K562 treated with DMSO at 1 percent for 4 hours (cell line): ENCODE data around the gene KLF2. TPM values are rescaled to one million over a fixed set of nuclear protein-coding genes. Genes with fewer than 3 reads are reported as not detected.

Experiments
- total RNA-seq: library from RNA; unstranded; fragments of 300-600 nt; gene quantifications from 2 replicates; pipeline ENCODE4 v1.2.3, GENCODE V29; 2022; ENCODE audit not compliant: insufficient read depth

The KLF2 gene
- total RNA-seq = 0.64 and 1.1 TPM in 2 replicates

GRCh38 chr19:16324384-16325160 is at the start of gene KLF2:
Gene KLF2, plus strand, starts transcription at chr19:16324826. Its CDS starts 98 bp downstream, at chr19:16324924.

Other genes with a start within 250 kb of the KLF2 start
- 135 and 144 TPM in 2 replicates for gene TPM4, start 248.3 kb upstream of the KLF2 start, total RNA-seq
- 20.6 and 28.4 TPM in 2 replicates for gene RAB8A, start 212.9 kb upstream of the KLF2 start, total RNA-seq
- gene HSH2D, start 181.1 kb upstream of the KLF2 start, total RNA-seq = 1.0 TPM in 1 of 2 replicates, not detected in the other
- gene CIB3, start 151.3 kb upstream of the KLF2 start, total RNA-seq = not detected in 2 replicates
- 80.7 and 92.2 TPM in 2 replicates for gene FAM32A, start 139.4 kb upstream of the KLF2 start, total RNA-seq
- 72.0 and 76.6 TPM in 2 replicates for gene AP1M1, start 126.9 kb upstream of the KLF2 start, total RNA-seq
- gene EPS15L1, start 147.1 kb downstream of the KLF2 start, total RNA-seq = 39.1 and 41.0 TPM in 2 replicates
- gene CALR3, start 171.3 kb downstream of the KLF2 start, total RNA-seq = not detected in 2 replicates
- 2.0 and 6.0 TPM in 2 replicates for gene C19orf44, start 171.6 kb downstream of the KLF2 start, total RNA-seq
- gene CHERP, start 217.6 kb downstream of the KLF2 start, total RNA-seq = 30.1 and 41.8 TPM in 2 replicates
- 18.7 and 23.2 TPM in 2 replicates for gene SLC35E1, start 247.6 kb downstream of the KLF2 start, total RNA-seq